Measurements from ENCODE around the gene RNU4-1. TPM values are rescaled to one million over a fixed set of nuclear protein-coding genes. Genes with fewer than 3 reads are reported as not detected.

The RNU4-1 gene
- total RNA-seq, 1 donor from 2014 or later, result 2,088 TPM

GRCh38 chr12:120314220-120314619, 21.2 kb upstream of the RNU4-1 start:
- Histone ChIP-seq H3K36me3 (no peaks in the 10 kb centered on the region), H3K4me3 (no peak overlapping the region), H3K4me1 (peaks cover 10% of the 10 kb centered on the region), H3K27me3 (ENCODE audit: low read depth) (no peaks in the 10 kb centered on the region), H3K9me3 (replicated peaks) (no peaks in the 10 kb centered on the region), H3K27ac (replicated peaks) (no peak overlapping the region)
- intact Hi-C loops (cut with micrococcal nuclease), result no loop called here
- TF ChIP-seq CTCF (IDR thresholded peaks at IDR 0.05; ENCODE audit: borderline replicate concordance), result no peak
- DNase-seq, result no peak

DNA sequence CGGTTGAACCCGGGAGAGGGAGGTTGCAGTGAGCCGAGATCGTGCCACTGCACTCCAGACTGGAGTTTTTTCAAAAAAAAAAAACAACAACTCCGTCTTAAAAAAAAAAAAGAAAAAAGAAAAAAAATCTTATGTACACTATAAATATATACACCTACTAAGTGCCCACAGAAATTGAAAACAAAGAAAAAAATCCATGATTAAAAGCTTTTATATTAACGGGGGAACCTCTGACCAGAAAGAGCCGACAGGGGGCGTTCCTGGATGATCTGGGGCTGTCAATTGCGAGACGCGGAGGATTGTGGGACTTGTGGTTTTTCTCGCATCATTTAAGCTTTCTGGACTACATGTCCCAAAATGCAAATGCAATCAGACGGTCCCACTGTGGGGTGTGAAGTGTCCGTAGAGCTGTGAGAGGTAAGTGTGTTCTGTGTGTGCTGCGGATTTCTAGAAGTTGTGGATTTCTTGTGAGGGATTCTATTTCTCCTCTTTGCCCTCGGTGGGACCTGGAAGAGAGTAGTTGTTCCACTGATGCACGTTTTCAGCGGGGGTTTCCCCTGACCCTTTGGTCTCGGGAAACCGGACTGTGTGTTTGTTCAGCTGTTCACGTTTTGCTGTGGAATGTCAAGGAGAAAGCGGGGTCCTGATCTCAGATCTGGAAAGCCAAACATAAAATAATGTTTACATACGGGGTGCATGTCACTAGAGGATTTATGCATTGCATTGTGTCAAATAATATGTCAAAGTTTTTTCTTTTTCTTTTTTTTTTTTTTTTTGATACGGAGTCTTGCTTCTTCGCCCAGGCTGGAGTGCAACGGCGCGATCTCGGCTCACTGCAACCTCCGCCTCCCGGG, 9.2 kb upstream of the RNU4-1 start, which contains the start of gene SIRT4:
SIRT4 (plus strand) TSS at position 360 of the 854 bp plus-strand sequence. CDS start 1,241 bp downstream, outside the sequence.
- TF ChIP-seq CTCF (IDR thresholded peaks at IDR 0.05; ENCODE audit: borderline replicate concordance), result peak; percentile 82
- Histone ChIP-seq H3K27me3 (ENCODE audit: low read depth) (no peaks in the 10 kb centered on the region), H3K9me3 (replicated peaks) (no peaks in the 10 kb centered on the region), H3K4me3 (peak within 1 kb of the TSS; percentile 75), H3K36me3 (no peaks in the 10 kb centered on the region), H3K4me1 (peaks cover 11% of the 10 kb centered on the region), H3K27ac (replicated peaks) (peak within 1 kb of the TSS; percentile 88)
- peak; percentile 88 for DNase-seq
- intact Hi-C loops (cut with micrococcal nuclease), result no loop called here

GRCh38 chr12:120292411-120292660, 701 bp downstream of the RNU4-1 start:
- peaks cover 22% of the 10 kb centered on the region for H3K4me1 ChIP-seq
- TF ChIP-seq CTCF (IDR thresholded peaks at IDR 0.05; ENCODE audit: borderline replicate concordance), result no peak
- H3K27me3 ChIP-seq (ENCODE audit: low read depth), result no peaks in the 10 kb centered on the region
- no peaks in the 10 kb centered on the region for H3K9me3 ChIP-seq (replicated peaks)
- H3K36me3 ChIP-seq, result no peaks in the 10 kb centered on the region
- no peak for DNase-seq
- intact Hi-C loops (cut with micrococcal nuclease), result no loop called here
- peak overlapping the region; percentile 72 for H3K4me3 ChIP-seq
- peak overlapping the region; percentile 97 for H3K27ac ChIP-seq (replicated peaks)

- no peak for DNase-seq
- Histone ChIP-seq H3K4me3 (peak overlapping the region; percentile 72), H3K9me3 (replicated peaks) (no peaks in the 10 kb centered on the region), H3K36me3 (no peaks in the 10 kb centered on the region), H3K4me1 (peaks cover 22% of the 10 kb centered on the region), H3K27ac (replicated peaks) (peak overlapping the region; percentile 97), H3K27me3 (ENCODE audit: low read depth) (no peaks in the 10 kb centered on the region)
- no peak for TF ChIP-seq CTCF (IDR thresholded peaks at IDR 0.05; ENCODE audit: borderline replicate concordance)
- intact Hi-C loops (cut with micrococcal nuclease), result no loop called here
Measured at GRCh38 chr12:120290609-120291305, 2.3 kb downstream of the RNU4-1 start.

DNA sequence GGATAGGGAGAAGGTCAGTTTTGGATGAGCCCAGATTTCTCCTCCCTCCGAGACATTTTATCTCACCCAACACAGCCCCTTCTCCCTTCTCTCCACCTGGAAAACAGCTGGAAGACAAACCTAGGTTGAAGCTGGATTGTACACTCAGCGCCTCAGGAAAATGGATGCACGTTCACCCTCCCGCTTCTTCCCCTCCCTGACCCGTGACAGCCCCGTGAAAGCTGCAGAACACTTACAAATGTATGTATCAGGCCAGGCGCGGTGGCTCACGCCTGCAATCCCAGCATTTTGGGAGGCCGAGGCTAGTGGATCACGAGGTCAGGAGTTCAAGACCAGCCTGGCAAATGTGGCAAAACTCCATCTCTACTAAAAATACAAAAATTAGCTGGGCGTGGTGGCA, 5.5 kb downstream of the RNU4-1 start:
- Histone ChIP-seq H3K9me3 (replicated peaks) (no peaks in the 10 kb centered on the region), H3K36me3 (no peaks in the 10 kb centered on the region), H3K4me3 (no peak overlapping the region), H3K27ac (replicated peaks) (no peak overlapping the region), H3K4me1 (peaks cover 13% of the 10 kb centered on the region), H3K27me3 (ENCODE audit: low read depth) (no peaks in the 10 kb centered on the region)
- no peak for DNase-seq
- intact Hi-C loops (cut with micrococcal nuclease), result no loop called here
- no peak for TF ChIP-seq CTCF (IDR thresholded peaks at IDR 0.05; ENCODE audit: borderline replicate concordance)

Data from left ventricle myocardium inferior (tissue), 1 donor.